Neuron (in vitro differentiated cells): ENCODE data around the gene ACTR3.

ENCODE experiments used
- H2AFZ ChIP-seq: one replicate; pipeline ENCODE4 v1.6.1; 2013; ENCODE audit warnings: low read depth, mild to moderate bottlenecking, inconsistent platforms, low read length, moderate library complexity
- H3K27me3 ChIP-seq: one replicate; pipeline ENCODE4 v1.6.1; 2013; ENCODE audit warnings: low read length; ENCODE audit not compliant: insufficient read depth
- H3K36me3 ChIP-seq: one replicate; pipeline ENCODE4 v1.6.1; 2013; ENCODE audit warnings: low read length; ENCODE audit not compliant: insufficient read depth
- H3K4me1 ChIP-seq: one replicate; pipeline ENCODE4 v1.6.1; 2013; ENCODE audit warnings: low read length; ENCODE audit not compliant: insufficient read depth
- H3K4me3 ChIP-seq: 2 replicates; pipeline ENCODE4 v1.5.1; 2013; ENCODE audit warnings: mild to moderate bottlenecking, low read length, moderate library complexity
- H3K9me3 ChIP-seq: one replicate; pipeline ENCODE4 v1.6.1; 2013; ENCODE audit warnings: low read length

The ACTR3 gene

GRCh38 chr2:113886479-113887008 is 3.3 kb upstream of the ACTR3 start:
- Histone ChIP-seq H2AFZ (no peak overlapping the region), H3K27me3 (no peaks in the 10 kb centered on the region), H3K36me3 (no peaks in the 10 kb centered on the region), H3K9me3 (no peaks in the 10 kb centered on the region), H3K4me1 (peaks cover 7% of the 10 kb centered on the region), H3K4me3 (no peak overlapping the region)

- Histone ChIP-seq H2AFZ (no peak overlapping the region), H3K9me3 (no peaks in the 10 kb centered on the region), H3K36me3 (no peaks in the 10 kb centered on the region), H3K4me3 (no peak overlapping the region), H3K27me3 (no peaks in the 10 kb centered on the region), H3K4me1 (peaks cover 12% of the 10 kb centered on the region)
Observed at GRCh38 chr2:113887009-113887792, 2.7 kb upstream of the ACTR3 start.

- H3K9me3 ChIP-seq, result no peaks in the 10 kb centered on the region
- peaks cover 24% of the 10 kb centered on the region for H3K4me1 ChIP-seq
- H2AFZ ChIP-seq, result peak overlapping the region; percentile 39
- no peaks in the 10 kb centered on the region for H3K27me3 ChIP-seq
- no peaks in the 10 kb centered on the region for H3K36me3 ChIP-seq
- peak overlapping the region; percentile 85 for H3K4me3 ChIP-seq
Observed at GRCh38 chr2:113888641-113889470, 1.0 kb upstream of the ACTR3 start.

- H3K4me1 ChIP-seq, result peaks cover 40% of the 10 kb centered on the region
- peaks cover 2% of the 10 kb centered on the region for H3K36me3 ChIP-seq
- H3K4me3 ChIP-seq, result peak overlapping the region; percentile 99
- no peaks in the 10 kb centered on the region for H3K9me3 ChIP-seq
- H2AFZ ChIP-seq, result peak overlapping the region; percentile 54
- H3K27me3 ChIP-seq, result no peaks in the 10 kb centered on the region
Observed at GRCh38 chr2:113890253-113891235, 655 bp downstream of the ACTR3 start.

- H3K36me3 ChIP-seq, result peaks cover 5% of the 10 kb centered on the region
- no peaks in the 10 kb centered on the region for H3K9me3 ChIP-seq
- H3K27me3 ChIP-seq, result no peaks in the 10 kb centered on the region
- peak overlapping the region; percentile 99 for H3K4me3 ChIP-seq
- no peak overlapping the region for H2AFZ ChIP-seq
- peaks cover 41% of the 10 kb centered on the region for H3K4me1 ChIP-seq
Observed at GRCh38 chr2:113891265-113891959, 1.5 kb downstream of the ACTR3 start.

GRCh38 chr2:113892004-113892710 is 2.3 kb downstream of the ACTR3 start:
- Histone ChIP-seq H3K9me3 (no peaks in the 10 kb centered on the region), H3K27me3 (no peaks in the 10 kb centered on the region), H2AFZ (no peak overlapping the region), H3K4me3 (peak overlapping the region; percentile 99), H3K4me1 (peaks cover 41% of the 10 kb centered on the region), H3K36me3 (peaks cover 5% of the 10 kb centered on the region)

- no peak overlapping the region for H3K4me3 ChIP-seq
- H3K9me3 ChIP-seq, result no peaks in the 10 kb centered on the region
- H3K36me3 ChIP-seq, result peaks cover 5% of the 10 kb centered on the region
- no peak overlapping the region for H2AFZ ChIP-seq
- H3K27me3 ChIP-seq, result no peaks in the 10 kb centered on the region
- H3K4me1 ChIP-seq, result peaks cover 34% of the 10 kb centered on the region
Observed at GRCh38 chr2:113894156-113894743, 4.4 kb downstream of the ACTR3 start.

GRCh38 chr2:113895301-113895700 is 5.4 kb downstream of the ACTR3 start:
- Histone ChIP-seq H3K9me3 (no peaks in the 10 kb centered on the region), H3K27me3 (no peaks in the 10 kb centered on the region), H3K4me3 (no peak overlapping the region), H3K4me1 (peaks cover 34% of the 10 kb centered on the region), H2AFZ (no peak overlapping the region), H3K36me3 (peaks cover 5% of the 10 kb centered on the region)

- Histone ChIP-seq H3K27me3 (no peaks in the 10 kb centered on the region), H2AFZ (no peak overlapping the region), H3K9me3 (no peaks in the 10 kb centered on the region), H3K4me3 (no peak overlapping the region), H3K4me1 (peaks cover 34% of the 10 kb centered on the region), H3K36me3 (peaks cover 5% of the 10 kb centered on the region)
Observed at GRCh38 chr2:113895819-113896563, 6.1 kb downstream of the ACTR3 start.

GRCh38 chr2:113896791-113897190 is 6.9 kb downstream of the ACTR3 start:
- Histone ChIP-seq H3K4me3 (no peak overlapping the region), H3K9me3 (no peaks in the 10 kb centered on the region), H3K4me1 (peaks cover 32% of the 10 kb centered on the region), H2AFZ (no peak overlapping the region), H3K36me3 (peaks cover 5% of the 10 kb centered on the region), H3K27me3 (no peaks in the 10 kb centered on the region)

GRCh38 chr2:113898081-113898480 is 8.2 kb downstream of the ACTR3 start:
- H3K4me3 ChIP-seq, result no peak overlapping the region
- H2AFZ ChIP-seq, result no peak overlapping the region
- H3K4me1 ChIP-seq, result peaks cover 21% of the 10 kb centered on the region
- H3K36me3 ChIP-seq, result peaks cover 5% of the 10 kb centered on the region
- H3K27me3 ChIP-seq, result no peaks in the 10 kb centered on the region
- H3K9me3 ChIP-seq, result no peaks in the 10 kb centered on the region
